ENCODE results near the gene ASAP2. TPM values are rescaled to one million over a fixed set of nuclear protein-coding genes. Genes with fewer than 3 reads are reported as not detected.

Gene ASAP2
- total and polyA plus RNA-seq, 5 donors = 9.2 to 19.7 (median 15.2) TPM

DNA sequence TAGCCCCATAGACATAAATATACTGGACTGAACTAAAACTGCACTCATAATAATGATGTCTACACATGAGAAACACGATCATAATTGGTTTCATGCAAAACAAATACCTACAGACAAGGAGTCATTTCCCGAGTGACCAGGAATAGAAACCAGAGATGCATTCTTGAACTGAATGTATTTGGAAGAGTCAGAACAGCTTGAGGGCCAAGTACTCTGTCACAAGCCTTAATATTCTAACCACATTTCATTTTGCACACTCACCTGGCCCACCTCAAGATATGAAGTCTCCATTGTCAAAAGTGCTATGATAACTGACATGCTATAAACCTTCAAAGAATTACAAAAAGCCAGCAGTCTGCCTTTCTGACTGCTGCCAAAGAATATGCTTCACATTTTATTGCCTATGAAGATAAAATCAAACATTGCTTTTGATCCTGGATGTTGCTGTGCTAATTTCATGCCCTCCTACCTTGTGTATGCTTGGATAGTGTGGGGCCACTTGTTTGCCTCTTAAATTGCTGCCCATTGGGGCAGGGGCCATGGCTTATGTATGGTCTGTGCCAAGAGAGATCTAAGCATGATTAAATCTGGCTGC, 18.9 kb upstream of the ASAP2 start:
- Histone ChIP-seq H3K27me3 (ENCODE audit: control insufficient read depth, insufficient read depth) (no peaks in the 10 kb centered on the region), H3K4me3 (ENCODE audit: low read length) (no peak overlapping the region), H3K27ac (ENCODE audit: low read length) (no peak overlapping the region), H3K9me3 (ENCODE audit: control insufficient read depth, low read length) (no peaks in the 10 kb centered on the region), H3K4me1 (ENCODE audit: control insufficient read depth, insufficient read depth, low read length) (peaks cover 13% of the 10 kb centered on the region)
- no peak for DNase-seq
- intact Hi-C loops (cut with DNase I) = no loop called here
- 74% methylated on average over 2 of the region's 2 CpGs for WGBS
- ATAC-seq = no peak

DNA sequence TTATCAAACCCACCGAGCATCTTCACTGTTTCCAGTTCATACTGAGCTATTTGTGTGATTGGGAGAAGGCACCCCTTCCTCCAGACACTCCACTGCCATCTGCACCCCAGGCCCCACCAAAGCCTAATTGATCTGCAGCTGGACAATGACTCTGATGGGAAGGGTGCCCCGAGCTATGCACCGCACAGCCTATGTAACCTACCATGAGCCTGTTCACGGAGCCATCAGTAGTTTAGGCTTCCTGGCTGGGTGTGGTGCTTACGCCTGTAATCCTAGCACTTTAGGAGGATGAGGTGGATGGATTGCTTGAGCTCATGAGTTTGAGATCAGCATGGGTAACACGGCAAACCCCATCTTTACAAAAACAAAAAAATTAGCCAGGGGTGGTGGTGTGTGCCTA, 17.8 kb upstream of the ASAP2 start:
- Histone ChIP-seq H3K9me3 (ENCODE audit: control insufficient read depth, low read length) (no peaks in the 10 kb centered on the region), H3K4me1 (ENCODE audit: control insufficient read depth, insufficient read depth, low read length) (peaks cover 13% of the 10 kb centered on the region), H3K4me3 (ENCODE audit: low read length) (no peak overlapping the region), H3K27ac (ENCODE audit: low read length) (no peak overlapping the region), H3K27me3 (ENCODE audit: control insufficient read depth, insufficient read depth) (no peaks in the 10 kb centered on the region)
- ATAC-seq = no peak
- intact Hi-C loops (cut with DNase I) = no loop called here
- 94% methylated on average over 6 of the region's 6 CpGs for WGBS
- no peak for DNase-seq

- H3K27ac ChIP-seq (ENCODE audit: low read length) = no peak overlapping the region
- ATAC-seq = no peak
- H3K4me1 ChIP-seq (ENCODE audit: control insufficient read depth, insufficient read depth, low read length) = peaks cover 13% of the 10 kb centered on the region
- no peak overlapping the region for H3K4me3 ChIP-seq (ENCODE audit: low read length)
- no peaks in the 10 kb centered on the region for H3K9me3 ChIP-seq (ENCODE audit: control insufficient read depth, low read length)
- intact Hi-C loops (cut with DNase I) = no loop called here
- DNase-seq = no peak
- 71% methylated on average over 3 of the region's 3 CpGs for WGBS
- no peaks in the 10 kb centered on the region for H3K27me3 ChIP-seq (ENCODE audit: control insufficient read depth, insufficient read depth)
Measured at GRCh38 chr2:9189901-9190300, 16.7 kb upstream of the ASAP2 start.

DNA sequence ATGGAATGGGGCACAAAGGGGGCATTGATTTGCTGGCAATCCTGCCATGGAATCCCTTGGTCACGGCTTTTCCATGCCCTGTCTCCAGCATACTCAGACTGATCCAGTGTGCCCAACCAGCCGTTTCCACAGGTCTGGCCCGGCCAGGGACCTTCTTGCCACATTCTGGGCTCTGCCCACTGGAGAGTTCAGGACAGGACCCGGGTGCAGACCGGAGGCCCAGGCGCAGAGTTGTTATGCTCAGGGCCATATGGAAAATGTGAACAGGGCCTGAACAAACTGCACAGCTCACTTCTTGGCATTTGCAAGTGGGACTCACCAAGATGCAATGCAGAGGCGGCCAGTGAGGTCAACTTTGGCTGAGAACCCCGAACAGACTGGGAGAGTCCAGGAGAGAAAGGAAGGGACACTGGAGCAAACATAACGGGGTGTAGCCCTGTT, 15.6 kb upstream of the ASAP2 start:
- Histone ChIP-seq H3K9me3 (ENCODE audit: control insufficient read depth, low read length) (no peaks in the 10 kb centered on the region), H3K4me3 (ENCODE audit: low read length) (no peak overlapping the region), H3K27ac (ENCODE audit: low read length) (peak overlapping the region; percentile 61), H3K4me1 (ENCODE audit: control insufficient read depth, insufficient read depth, low read length) (peaks cover 13% of the 10 kb centered on the region), H3K27me3 (ENCODE audit: control insufficient read depth, insufficient read depth) (no peaks in the 10 kb centered on the region)
- intact Hi-C loops (cut with DNase I) = no loop called here
- DNase-seq = peak; percentile 93 to 96 (median 95)
- 22% methylated on average over 9 of the region's 9 CpGs for WGBS
- peak; percentile 93 to 96 for ATAC-seq

DNA sequence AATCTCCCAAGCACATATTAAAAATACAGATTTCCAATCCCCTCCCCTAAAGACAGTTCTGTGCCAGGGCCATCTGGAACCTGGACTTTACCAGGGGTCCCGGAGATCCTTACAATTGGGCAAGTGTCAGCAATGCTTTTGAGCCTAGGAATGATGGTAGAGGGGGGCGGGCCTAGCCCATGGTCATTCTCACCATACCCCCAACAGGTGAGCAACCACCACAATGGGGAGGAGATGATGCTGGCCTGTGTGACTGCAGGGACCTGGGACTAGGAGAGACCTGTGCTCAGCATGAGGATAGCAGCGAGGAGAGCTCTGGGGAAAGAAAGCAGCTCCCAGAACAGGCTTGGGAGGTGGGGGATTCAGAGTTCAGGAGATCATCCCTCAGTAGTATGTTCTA, 13.9 kb upstream of the ASAP2 start:
- intact Hi-C loops (cut with DNase I) = no loop called here
- no peak overlapping the region for H3K4me3 ChIP-seq (ENCODE audit: low read length)
- ATAC-seq (no peak), DNase-seq (peak in 1 of 3 donors; percentile 47)
- 97% methylated on average over 3 of the region's 3 CpGs for WGBS
- H3K4me1 ChIP-seq (ENCODE audit: control insufficient read depth, insufficient read depth, low read length) = peaks cover 13% of the 10 kb centered on the region
- peak overlapping the region; percentile 6 for H3K27ac ChIP-seq (ENCODE audit: low read length)
- no peaks in the 10 kb centered on the region for H3K9me3 ChIP-seq (ENCODE audit: control insufficient read depth, low read length)
- no peaks in the 10 kb centered on the region for H3K27me3 ChIP-seq (ENCODE audit: control insufficient read depth, insufficient read depth)

GRCh38 chr2:9194352-9194751, 12.3 kb upstream of the ASAP2 start:
- peaks cover 13% of the 10 kb centered on the region for H3K4me1 ChIP-seq (ENCODE audit: control insufficient read depth, insufficient read depth, low read length)
- DNase-seq = no peak
- H3K27ac ChIP-seq (ENCODE audit: low read length) = no peak overlapping the region
- intact Hi-C loops (cut with DNase I) = no loop called here
- ATAC-seq = no peak
- no peaks in the 10 kb centered on the region for H3K9me3 ChIP-seq (ENCODE audit: control insufficient read depth, low read length)
- H3K27me3 ChIP-seq (ENCODE audit: control insufficient read depth, insufficient read depth) = no peaks in the 10 kb centered on the region
- no peak overlapping the region for H3K4me3 ChIP-seq (ENCODE audit: low read length)

DNA sequence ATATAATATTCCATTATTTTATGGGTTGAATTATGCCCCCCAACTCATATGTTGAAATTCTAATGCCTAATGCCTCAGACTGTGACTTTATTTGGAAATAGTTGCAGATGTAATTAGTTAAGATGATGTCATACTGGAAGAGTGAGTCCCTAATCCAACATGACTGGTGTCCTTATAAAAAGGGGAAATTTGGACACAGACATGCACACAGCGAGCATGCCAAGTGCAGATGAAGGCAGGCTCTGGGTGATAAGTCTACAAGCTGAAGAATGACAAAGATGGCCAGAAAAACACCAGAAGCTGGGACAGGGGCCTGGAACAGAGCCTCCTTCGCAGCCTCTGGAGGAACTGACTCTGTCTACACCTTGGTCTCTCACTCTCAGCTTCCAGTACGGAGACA, 10.0 kb upstream of the ASAP2 start:
- Histone ChIP-seq H3K4me1 (ENCODE audit: control insufficient read depth, insufficient read depth, low read length) (peaks cover 2% of the 10 kb centered on the region), H3K27ac (ENCODE audit: low read length) (no peak overlapping the region), H3K9me3 (ENCODE audit: control insufficient read depth, low read length) (no peaks in the 10 kb centered on the region), H3K27me3 (ENCODE audit: control insufficient read depth, insufficient read depth) (no peaks in the 10 kb centered on the region), H3K4me3 (ENCODE audit: low read length) (no peak overlapping the region)
- 69% methylated on average over 3 of the region's 3 CpGs for WGBS
- intact Hi-C loops (cut with DNase I) = no loop called here
- peak in 1 of 3 donors; percentile 76 for DNase-seq
- ATAC-seq = peak in 1 of 2 donors; percentile 46

DNA sequence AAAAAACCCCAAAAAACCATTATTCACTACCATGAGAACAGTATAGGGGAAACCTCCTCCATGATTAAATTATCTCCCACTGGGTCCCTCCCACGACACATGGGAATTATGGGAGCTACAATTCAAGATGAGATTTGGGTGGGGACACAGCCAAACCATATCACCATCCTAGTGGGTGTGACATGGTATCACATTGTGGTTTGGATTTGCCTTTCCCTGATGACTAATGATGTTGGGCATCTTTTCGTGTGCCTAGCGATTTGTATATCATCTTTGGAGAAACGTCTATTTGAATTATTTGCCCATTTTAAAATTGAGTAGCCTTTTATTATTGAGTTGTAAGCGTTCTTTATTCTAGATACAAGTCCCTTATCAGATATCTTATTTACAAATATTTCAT, 8.7 kb upstream of the ASAP2 start:
- no peak for DNase-seq
- WGBS = 92% methylated on average over 5 of the region's 5 CpGs
- no peaks in the 10 kb centered on the region for H3K27me3 ChIP-seq (ENCODE audit: control insufficient read depth, insufficient read depth)
- H3K4me3 ChIP-seq (ENCODE audit: low read length) = no peak overlapping the region
- no peak for ATAC-seq
- H3K27ac ChIP-seq (ENCODE audit: low read length) = no peak overlapping the region
- no peaks in the 10 kb centered on the region for H3K4me1 ChIP-seq (ENCODE audit: control insufficient read depth, insufficient read depth, low read length)
- intact Hi-C loops (cut with DNase I) = no loop called here
- no peaks in the 10 kb centered on the region for H3K9me3 ChIP-seq (ENCODE audit: control insufficient read depth, low read length)

DNA sequence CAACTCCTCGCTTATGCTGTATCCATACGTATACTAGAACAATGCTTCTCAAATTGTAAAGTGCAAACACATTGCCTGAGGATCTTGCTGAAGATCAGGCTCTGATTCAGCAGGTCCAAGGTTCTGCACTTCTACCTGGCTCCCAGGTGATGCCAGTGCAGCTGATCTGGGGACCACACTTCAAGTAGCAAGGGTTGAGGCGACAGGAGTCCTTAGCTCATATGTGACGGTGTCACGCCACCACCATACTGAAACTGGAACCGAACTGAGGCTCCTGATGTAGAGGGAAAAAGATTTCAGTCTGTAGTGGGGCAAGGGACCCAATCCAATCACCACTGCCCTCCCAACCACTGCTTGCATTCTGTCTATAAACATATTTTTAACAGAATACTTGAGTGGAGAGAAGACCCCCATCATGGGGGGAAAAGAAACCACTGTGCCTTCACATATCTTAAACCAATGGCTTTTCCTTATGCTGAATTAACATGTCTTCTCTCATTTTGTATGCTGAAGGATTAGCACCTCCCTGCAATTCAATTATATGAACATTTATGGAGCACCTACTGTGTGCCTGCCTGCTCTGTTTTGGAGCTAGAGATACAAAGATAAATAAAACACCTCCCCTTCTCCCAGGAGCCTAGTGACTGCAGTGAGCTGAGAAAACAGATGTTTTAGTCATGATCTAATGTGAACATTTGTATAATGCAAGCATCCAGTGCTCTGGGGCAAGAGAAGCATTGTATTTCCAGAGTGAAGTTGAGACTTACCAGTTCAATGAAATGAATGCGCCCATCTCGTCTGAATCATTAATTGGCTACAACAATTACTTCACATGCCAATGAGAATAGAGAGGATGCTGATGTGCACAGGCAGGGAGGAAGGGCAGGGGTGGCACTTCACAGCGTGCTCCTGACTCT, 6.6 kb upstream of the ASAP2 start:
- Histone ChIP-seq H3K4me3 (ENCODE audit: low read length) (no peak overlapping the region), H3K27me3 (ENCODE audit: control insufficient read depth, insufficient read depth) (no peaks in the 10 kb centered on the region), H3K9me3 (ENCODE audit: control insufficient read depth, low read length) (no peaks in the 10 kb centered on the region), H3K4me1 (ENCODE audit: control insufficient read depth, insufficient read depth, low read length) (no peaks in the 10 kb centered on the region), H3K27ac (ENCODE audit: low read length) (no peak overlapping the region)
- ATAC-seq = no peak
- DNase-seq = no peak
- WGBS = 85% methylated on average over 9 of the region's 9 CpGs
- intact Hi-C loops (cut with DNase I) = loop anchor here in 3 of 4 donors (10.0 kb wide), 5 partner anchors 45 to 145 kb away; no protein-coding TSS in a partner anchor

GRCh38 chr2:9200633-9201015, 6.0 kb upstream of the ASAP2 start:
- no peak for ATAC-seq
- Histone ChIP-seq H3K9me3 (ENCODE audit: control insufficient read depth, low read length) (no peaks in the 10 kb centered on the region), H3K27ac (ENCODE audit: low read length) (no peak overlapping the region), H3K4me3 (ENCODE audit: low read length) (no peak overlapping the region), H3K27me3 (ENCODE audit: control insufficient read depth, insufficient read depth) (no peaks in the 10 kb centered on the region), H3K4me1 (ENCODE audit: control insufficient read depth, insufficient read depth, low read length) (no peaks in the 10 kb centered on the region)
- WGBS = 83% methylated on average over 4 of the region's 4 CpGs
- intact Hi-C loops (cut with DNase I) = loop anchor here in 3 of 4 donors (10.0 kb wide), 5 partner anchors 46 to 144 kb away; no protein-coding TSS in a partner anchor
- no peak for DNase-seq

GRCh38 chr2:9201185-9201891, 5.3 kb upstream of the ASAP2 start:
- Histone ChIP-seq H3K4me3 (ENCODE audit: low read length) (no peak overlapping the region), H3K27me3 (ENCODE audit: control insufficient read depth, insufficient read depth) (no peaks in the 10 kb centered on the region), H3K4me1 (ENCODE audit: control insufficient read depth, insufficient read depth, low read length) (no peaks in the 10 kb centered on the region), H3K27ac (ENCODE audit: low read length) (no peak overlapping the region), H3K9me3 (ENCODE audit: control insufficient read depth, low read length) (no peaks in the 10 kb centered on the region)
- ATAC-seq (peak; percentile 82 to 87), DNase-seq (no peak)
- 54% methylated on average over 5 of the region's 5 CpGs for WGBS
- intact Hi-C loops (cut with DNase I) = loop anchor here in 3 of 4 donors (10.0 kb wide), 5 partner anchors 47 to 143 kb away; no protein-coding TSS in a partner anchor
